Retina (tissue), 1 donor: ENCODE results near the gene DNAH10.

Experiments
- DNase-seq: peaks from one replicate; pipeline ENCODE4 v3.0.0-alpha.2; 2016

The DNAH10 gene, protein sequence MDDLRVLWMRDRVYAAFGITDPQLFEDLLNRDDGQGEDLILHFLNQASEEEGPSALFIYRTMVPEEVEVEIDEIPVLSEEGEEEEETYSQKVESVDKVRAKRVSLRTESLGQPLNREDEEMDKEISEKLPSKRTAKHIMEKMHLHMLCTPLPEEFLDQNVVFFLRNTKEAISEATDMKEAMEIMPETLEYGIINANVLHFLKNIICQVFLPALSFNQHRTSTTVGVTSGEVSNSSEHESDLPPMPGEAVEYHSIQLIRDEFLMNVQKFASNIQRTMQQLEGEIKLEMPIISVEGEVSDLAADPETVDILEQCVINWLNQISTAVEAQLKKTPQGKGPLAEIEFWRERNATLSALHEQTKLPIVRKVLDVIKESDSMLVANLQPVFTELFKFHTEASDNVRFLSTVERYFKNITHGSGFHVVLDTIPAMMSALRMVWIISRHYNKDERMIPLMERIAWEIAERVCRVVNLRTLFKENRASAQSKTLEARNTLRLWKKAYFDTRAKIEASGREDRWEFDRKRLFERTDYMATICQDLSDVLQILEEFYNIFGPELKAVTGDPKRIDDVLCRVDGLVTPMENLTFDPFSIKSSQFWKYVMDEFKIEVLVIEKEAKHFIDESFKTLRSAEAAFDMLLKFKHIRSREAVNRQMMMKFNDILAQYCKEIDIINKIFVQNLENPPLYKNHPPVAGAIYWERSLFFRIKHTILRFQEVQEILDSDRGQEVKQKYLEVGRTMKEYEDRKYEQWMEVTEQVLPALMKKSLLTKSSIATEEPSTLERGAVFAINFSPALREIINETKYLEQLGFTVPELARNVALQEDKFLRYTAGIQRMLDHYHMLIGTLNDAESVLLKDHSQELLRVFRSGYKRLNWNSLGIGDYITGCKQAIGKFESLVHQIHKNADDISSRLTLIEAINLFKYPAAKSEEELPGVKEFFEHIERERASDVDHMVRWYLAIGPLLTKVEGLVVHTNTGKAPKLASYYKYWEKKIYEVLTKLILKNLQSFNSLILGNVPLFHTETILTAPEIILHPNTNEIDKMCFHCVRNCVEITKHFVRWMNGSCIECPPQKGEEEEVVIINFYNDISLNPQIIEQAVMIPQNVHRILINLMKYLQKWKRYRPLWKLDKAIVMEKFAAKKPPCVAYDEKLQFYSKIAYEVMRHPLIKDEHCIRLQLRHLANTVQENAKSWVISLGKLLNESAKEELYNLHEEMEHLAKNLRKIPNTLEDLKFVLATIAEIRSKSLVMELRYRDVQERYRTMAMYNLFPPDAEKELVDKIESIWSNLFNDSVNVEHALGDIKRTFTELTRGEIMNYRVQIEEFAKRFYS (N-terminal part only)

DNA sequence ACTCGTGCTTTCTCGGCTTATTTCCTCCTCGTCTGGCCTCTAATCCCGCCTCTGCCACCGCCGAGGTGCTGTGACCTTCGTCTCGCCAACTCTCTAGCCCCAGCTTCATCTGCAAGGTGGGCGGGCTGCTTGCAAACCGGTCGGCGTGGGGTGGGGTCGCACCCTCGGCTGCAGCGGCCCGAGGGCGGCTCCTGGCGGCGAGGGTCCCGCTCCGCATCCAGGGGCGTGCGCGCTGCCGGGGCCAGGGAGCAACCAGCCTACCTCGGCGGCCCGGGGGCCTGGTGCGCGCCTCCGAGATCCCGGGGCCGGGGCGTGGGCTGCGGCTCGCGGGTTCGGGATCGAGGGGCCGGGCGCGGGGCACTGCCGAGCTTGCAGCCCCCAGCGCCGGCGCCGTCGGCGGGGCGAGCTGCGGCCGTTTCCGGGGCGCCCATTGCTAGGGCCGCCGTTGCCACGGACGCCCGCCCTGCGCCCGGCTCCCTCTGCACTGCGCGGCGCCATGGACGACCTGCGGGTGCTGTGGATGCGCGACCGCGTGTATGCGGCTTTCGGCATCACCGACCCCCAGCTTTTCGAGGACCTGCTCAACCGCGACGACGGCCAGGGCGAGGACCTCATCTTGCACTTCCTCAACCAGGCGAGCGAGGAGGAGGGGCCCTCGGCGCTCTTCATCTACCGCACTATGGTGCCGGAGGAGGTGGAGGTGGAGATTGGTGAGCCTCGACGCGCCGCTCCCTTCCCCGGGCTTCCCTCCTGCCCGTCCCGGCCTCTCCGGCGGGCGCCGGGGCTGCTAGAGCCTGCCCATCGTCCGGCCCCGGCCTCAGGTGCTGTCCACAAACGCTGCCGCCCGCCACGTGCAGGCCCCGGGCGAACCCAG lies at the start of gene DNAH10:
Gene DNAH10 (plus strand): TSS at position 461 of the 874 bp plus-strand sequence. CDS start 36 bp downstream, at position 497.
- DNase-seq: peak; percentile 75

DNA sequence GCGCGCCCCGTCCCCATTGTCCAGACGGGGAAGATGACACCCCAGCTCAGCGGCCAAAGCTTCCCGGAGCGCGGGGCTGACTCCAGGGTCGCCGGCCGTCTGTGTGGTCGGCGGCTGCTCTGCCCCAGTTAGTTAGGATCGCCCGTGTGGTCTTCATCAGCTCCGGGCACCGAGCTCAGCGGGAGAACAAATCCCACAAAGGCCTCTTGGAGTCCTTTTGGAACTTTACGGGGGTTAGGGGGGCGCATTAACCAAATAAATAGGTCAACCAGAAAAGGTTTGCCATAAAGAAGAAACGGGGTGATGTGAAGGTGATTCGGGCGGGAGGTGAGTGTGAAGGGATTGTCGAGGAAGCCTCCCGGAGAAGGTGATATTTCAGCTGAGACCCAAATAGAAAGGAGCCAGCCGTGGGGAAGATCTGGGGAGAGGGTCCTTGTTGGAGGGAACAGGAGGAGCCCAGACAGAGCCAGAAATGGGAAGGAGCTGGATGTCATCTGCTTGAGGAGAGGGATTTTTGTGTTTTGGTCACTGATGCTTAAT lies 49.3 kb upstream of the DNAH10 start:
- no peak for DNase-seq

- no peak for DNase-seq
These were observed 48.7 kb upstream of the DNAH10 start for GRCh38 chr12:123713398-123713797.

DNA sequence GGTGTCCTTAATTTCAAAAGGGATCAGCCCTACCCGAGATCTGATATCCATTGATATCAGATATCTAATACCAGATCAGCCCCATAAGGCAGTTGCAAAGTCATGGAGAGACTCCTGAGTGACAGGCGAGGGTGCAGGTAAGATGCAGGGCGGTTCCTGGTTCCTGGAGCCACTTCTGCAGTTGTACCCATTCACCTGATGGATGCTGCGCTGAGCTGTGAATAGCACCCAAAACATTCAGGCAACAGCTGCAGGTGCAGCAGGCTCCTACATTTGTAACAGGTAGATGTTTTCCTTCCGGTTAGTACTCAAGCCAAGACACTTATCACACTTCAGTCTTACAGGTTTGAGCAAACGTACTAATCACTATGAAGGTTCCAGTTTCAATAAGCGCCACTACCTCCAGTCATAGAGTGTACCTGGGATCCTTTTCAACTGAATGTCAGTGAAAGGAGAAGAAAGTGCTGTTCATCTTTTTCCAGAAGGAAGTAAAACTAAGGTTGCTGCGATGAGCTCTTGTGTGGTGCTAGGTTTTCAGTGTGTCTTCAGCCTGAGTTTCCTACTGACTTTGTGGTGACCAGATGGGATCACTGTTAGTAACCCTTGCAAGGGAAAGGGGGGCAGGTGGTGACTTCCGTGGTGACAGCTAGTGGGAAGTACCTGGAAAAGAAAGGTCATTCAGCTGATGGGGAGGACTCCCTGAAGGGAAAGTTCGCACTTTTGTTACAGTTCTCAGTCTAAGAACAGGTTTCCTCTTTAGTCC lies 48.1 kb upstream of the DNAH10 start:
- DNase-seq: no peak

DNA sequence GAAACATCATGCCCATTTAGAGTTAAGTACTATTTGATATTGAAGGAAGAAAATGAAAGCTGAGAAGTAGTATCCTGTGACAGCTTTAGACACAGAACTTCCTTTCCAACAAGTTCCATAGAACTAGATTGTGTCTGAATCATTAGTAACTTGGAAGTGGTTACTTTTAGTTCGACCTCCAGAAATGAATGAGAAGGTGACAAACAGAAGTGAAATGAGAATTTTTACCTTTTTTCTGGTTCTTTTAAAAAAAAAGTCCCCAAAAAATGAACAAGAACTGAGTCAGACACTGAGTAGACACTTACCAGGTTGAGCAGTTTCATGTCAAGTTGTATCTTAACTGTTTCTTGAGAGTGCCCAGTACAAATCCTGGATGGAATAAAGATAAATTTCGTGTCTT lies 46.9 kb upstream of the DNAH10 start:
- DNase-seq: no peak

GRCh38 chr12:123717350-123717749 lies 44.8 kb upstream of the DNAH10 start:
- DNase-seq: no peak

- no peak for DNase-seq
These were observed 41.8 kb upstream of the DNAH10 start for GRCh38 chr12:123720141-123720814.

- no peak for DNase-seq
These were observed 40.9 kb upstream of the DNAH10 start for GRCh38 chr12:123721245-123721644.

- no peak for DNase-seq
These were observed 39.1 kb upstream of the DNAH10 start for GRCh38 chr12:123723011-123723410.

- no peak for DNase-seq
These were observed 38.3 kb upstream of the DNAH10 start for GRCh38 chr12:123723765-123724164.

GRCh38 chr12:123726244-123726643 lies 35.9 kb upstream of the DNAH10 start:
- no peak for DNase-seq

DNA sequence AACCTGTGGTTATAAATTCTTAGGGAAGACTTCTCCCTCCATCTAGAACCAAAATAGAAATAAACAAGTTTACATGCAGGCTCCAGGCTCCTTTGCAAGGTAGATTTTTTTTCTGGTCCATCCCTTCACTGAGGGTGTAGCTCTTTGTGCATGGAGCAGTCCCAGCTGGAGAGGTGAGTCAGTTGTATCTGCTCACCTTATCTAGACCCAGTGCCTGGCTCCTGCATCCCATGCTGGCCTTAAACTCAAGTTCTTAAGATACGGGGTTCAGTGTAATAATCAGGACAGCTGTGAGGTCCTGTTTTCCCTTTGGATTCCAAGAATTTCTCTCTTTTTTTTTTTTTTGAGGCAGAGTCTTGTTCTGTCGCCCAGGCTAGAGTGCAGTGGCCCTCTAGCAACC lies 35.1 kb upstream of the DNAH10 start:
- no peak for DNase-seq

DNA sequence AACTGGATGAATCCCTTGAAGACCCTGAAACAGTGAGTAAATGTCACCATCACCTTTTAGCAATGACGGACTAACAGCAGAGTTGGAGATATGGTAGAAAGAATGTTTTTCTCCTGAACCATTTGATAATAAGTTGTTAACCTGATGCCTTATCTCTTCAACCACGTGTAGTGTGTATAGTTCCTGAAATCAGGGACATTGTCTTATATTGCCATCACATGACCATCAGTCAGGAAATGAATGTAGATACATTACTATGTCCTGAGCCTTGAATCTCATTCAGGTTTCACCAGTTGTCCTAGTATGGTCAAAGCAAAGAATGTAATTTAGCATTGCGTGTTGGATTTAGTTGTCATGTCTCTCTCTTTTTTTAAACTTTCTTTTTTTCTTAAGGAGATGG lies 34.2 kb upstream of the DNAH10 start:
- DNase-seq: no peak

DNA sequence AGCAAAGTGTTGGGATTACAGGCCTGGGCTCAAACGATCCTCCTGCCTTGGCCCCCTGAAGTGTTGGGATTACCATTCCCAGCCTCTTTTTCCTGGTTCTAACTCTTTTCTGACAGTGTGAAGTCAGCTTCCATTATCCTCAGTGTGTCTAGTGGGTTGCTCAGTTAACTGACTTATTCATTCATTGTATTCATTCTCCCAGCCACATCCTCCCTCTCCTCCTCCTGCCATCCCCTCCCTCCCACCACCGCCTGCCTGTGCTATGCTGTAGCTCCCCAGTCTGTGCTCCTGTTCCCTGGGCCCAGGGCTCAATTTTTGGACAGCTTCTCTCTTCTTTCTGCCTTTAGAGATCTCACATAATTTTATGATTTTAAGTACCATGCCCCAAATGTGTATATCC lies 30.5 kb upstream of the DNAH10 start:
- no peak for DNase-seq

DNA sequence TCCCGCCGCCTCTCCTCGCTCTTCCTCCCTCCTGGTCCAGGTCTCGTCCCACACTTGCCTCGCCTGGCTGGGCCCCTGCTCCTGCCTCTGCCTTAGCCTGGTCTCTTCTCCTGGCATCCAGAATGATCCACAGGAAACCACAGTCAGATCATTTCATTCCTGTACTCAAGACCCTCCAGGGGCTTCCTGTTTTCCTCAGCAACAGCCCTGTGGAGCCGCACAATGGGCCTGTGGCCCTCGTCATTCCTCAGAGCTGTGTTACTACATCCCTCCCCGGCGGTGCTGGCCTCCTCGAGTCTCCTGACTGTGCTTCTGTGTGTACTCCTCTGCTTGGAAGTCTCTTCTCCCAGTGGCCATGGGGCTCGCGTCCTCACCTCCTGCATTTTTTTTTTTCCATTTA lies 29.9 kb upstream of the DNAH10 start:
- no peak for DNase-seq

DNA sequence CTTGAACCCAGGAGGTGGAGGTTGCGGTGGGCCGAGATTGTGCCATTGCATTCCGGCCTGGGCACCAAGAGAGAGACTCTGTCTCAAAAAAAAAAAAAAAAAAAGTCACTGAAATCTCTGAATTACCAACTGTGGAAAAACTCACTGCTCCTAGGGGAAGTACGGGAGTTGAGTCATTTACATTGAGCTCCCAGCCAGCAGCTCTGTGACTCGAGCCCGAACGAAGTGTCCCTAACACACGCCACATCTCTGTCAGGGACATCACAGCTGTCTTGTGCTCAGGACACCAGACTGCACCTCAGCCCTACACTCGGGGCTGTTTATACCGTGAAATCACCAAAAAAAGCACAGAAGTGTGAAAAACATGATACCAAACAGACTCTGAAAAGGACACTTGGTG lies 28.9 kb upstream of the DNAH10 start:
- DNase-seq: no peak

- DNase-seq: no peak
These were observed 27.8 kb upstream of the DNAH10 start for GRCh38 chr12:123734268-123734667.

DNA sequence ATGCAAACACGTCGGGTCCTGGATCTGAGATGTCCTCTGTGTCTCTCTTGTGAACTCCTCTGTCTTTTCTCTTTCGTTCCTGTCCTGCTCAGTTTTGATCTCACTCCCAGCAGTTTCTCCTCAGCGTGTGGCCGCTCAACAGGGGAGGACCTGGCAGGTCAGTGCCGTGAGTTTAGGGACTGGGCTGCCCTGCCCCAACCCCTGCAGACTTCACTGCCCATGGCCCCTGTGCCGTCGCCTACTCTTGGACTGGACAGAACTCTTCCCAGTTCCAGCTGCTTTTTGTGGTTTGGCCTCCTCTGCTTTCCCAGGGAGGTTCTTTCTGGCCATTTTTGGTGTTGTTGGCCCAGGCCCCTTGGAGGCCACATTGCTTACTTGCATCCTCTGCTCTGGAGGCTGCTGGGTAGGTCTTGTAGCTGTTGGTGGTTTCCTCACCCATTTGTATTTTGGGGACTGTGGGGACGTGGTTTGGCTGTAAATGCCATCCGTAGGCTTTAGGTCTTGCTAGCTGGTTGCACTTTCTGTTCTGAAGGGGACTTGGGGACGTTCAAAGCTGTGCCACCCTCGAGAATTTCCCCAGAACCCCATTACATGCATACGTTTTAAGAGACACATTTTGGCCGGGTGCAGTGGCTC lies 20.0 kb upstream of the DNAH10 start:
- no peak for DNase-seq

- no peak for DNase-seq
These were observed 19.1 kb upstream of the DNAH10 start for GRCh38 chr12:123743002-123743401.

- no peak for DNase-seq
These were observed 17.3 kb upstream of the DNAH10 start for GRCh38 chr12:123744836-123745235.
